Mucosa of descending colon (tissue), 3 donors: ENCODE results near the gene OR6C2. TPM values are rescaled to one million over a fixed set of nuclear protein-coding genes. Genes with fewer than 3 reads are reported as not detected.
"Not testable (repeated sequence)": the region's sequence is repeated elsewhere in the genome, so short reads cannot be mapped to it uniquely, and the experiment has no call there.

Experiments used
- ATAC-seq: fragments of 200-7000 bp; cut with Tn5 transposase; one replicate; pipeline ENCODE4 v1.9.1; 2020; ENCODE audit warnings: mild to moderate bottlenecking, moderate library complexity
- DNase-seq, 3 donors: peaks; one replicate each; pipeline ENCODE4 v3.0.0-alpha.2; 2020
- H3K36me3 ChIP-seq: fragments of 200-600 bp; one replicate; pipeline ENCODE4 v1.8.0; 2021; ENCODE audit warnings: low read depth, mild to moderate bottlenecking
- H3K4me1 ChIP-seq: fragments of 200-600 bp; one replicate; pipeline ENCODE4 v1.8.0; 2021; ENCODE audit warnings: low read depth, mild to moderate bottlenecking
- H3K4me3 ChIP-seq: fragments of 200-600 bp; one replicate; pipeline ENCODE4 v1.8.0; 2021; ENCODE audit warnings: mild to moderate bottlenecking
- H3K9me3 ChIP-seq: fragments of 200-600 bp; one replicate; pipeline ENCODE4 v1.8.0; 2021; ENCODE audit warnings: mild to moderate bottlenecking
- CTCF ChIP-seq: fragments of 200-600 bp; IDR thresholded peaks from one replicate; pipeline ENCODE4 v1.8.0; 2022; ENCODE audit warnings: antibody characterized with exemption, mild to moderate bottlenecking
- intact Hi-C, 2 donors: fragments of 100-400 bp; cut with DNase I in 1 of 2; cut with micrococcal nuclease in 1 of 2; formaldehyde crosslinking; loops; one replicate each; pipeline versions ENCODE4 v1.11.0 to v1.11.1; 2022; cut with DNase I, micrococcal nuclease
- total RNA-seq, 3 donors: library from RNA; stranded (reverse); fragmentation: NEBNext Ultra II Directional in 2 of 3; extraction: Animal tissue kit (Norgen Biotek cat#: 25700) in 2 of 3; gene quantifications; one replicate each; pipeline versions ENCODE4 v1.2.1 to v1.2.4, GENCODE V29; 2021 to 2023
- donor health status: DM: no; HTN: no; CAD: no; lungs with moderate emphysema.
- donor health status: DM: no; HTN: no; CAD: no.
- donor health status: DM: no; HTN: yes; CAD: no.

OR6C2 gene
- total RNA-seq, 3 donors from 2014 or later: not detected

DNA sequence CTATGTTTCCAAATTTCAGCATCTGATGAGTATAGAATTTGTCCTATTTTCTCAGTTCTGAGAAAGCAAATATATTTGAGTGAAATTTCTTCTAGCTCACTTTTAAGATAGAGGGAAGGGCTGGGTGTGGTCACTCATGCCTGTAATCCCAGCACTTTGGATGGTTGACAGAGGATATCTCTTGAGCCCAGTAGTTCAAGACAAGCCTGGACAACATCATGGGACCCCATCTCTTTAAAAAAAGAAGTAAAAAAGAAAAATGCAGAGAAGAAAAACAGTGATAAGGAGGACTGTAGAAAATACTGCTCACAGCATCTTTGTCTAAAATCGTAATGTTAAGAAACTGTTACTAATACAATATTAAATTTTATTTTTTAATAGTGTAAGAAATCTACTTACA is 28.4 kb downstream of the OR6C2 start:
- Histone ChIP-seq H3K4me1 (no peaks in the 10 kb centered on the region), H3K4me3 (no peak overlapping the region), H3K9me3 (no peaks in the 10 kb centered on the region), H3K36me3 (no peaks in the 10 kb centered on the region)
- TF ChIP-seq CTCF: no peak
- ATAC-seq: no peak
- intact Hi-C loops: no loop called here
- DNase-seq: no peak

DNA sequence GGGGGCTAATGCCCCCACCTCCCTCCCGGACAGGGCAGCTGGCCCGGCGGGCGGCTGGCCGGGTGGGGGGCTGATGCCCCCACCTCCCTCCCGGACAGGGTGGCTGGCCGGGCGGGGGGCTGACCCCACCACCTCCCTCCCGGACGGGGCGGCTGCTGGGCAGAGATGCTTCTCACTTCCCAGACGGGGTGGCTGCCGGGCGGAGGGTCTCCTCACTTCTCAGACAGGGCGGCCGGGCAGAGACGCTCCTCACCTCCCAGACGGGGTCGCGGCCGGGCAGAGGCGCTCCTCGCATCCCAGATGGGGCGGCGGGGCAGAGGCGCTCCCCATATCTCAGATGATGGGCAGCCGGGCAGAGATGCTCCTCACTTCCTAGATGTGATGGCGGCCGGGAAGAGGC is 35.3 kb downstream of the OR6C2 start:
- H3K4me3 ChIP-seq, H3K9me3 ChIP-seq, intact Hi-C loops, H3K4me1 ChIP-seq, ATAC-seq, H3K36me3 ChIP-seq: not testable (repeated sequence)
- DNase-seq: peak in 1 of 3 donors; percentile 26

DNA sequence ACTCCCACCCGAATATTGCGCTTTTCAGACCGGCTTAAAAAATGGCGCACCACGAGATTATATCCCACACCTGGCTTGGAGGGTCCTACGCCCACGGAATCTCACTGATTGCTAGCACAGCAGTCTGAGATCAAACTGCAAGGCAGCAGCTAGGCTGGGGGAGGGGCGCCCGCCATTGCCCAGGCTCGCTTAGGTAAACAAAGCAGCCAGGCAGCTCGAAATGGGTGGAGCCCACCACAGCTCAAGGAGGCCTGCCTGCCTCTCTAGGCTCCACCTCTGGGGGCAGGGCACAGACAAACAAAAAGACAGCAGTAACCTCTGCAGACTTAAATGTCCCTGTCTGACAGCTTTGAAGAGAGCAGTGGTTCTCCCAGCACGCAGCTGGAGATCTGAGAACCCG is 40.4 kb downstream of the OR6C2 start:
- H3K9me3 ChIP-seq, intact Hi-C loops, H3K36me3 ChIP-seq, H3K4me1 ChIP-seq, ATAC-seq, H3K4me3 ChIP-seq, DNase-seq: not testable (repeated sequence)

DNA sequence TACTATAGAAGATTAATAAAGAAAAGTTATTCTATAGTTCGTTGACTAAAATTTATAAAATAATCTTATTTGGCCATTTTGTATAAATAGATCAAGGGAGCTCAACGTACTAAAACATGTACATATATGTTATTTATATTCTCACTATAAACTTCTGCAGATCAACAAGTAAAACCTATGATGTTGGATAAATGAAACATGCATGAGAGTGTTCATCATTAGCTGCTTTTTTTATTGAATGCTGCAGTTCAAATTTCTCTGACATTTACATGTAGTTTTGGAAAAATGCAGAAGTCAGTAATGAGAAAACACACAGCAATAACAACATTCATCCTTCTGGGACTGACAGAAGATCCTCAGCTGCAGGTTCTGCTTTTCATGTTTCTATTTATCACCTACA is 48.2 kb downstream of the OR6C2 start, which contains the start of gene OR6C68:
Gene OR6C68, plus strand, starts transcription at position 301 of the 400 bp plus-strand sequence. Its CDS starts 0 bp downstream, at position 301.
- Histone ChIP-seq H3K36me3 (no peaks in the 10 kb centered on the region), H3K4me3 (no peak within 1 kb of the TSS), H3K9me3 (no peaks in the 10 kb centered on the region), H3K4me1 (no peaks in the 10 kb centered on the region)
- TF ChIP-seq CTCF: no peak
- intact Hi-C loops: no loop called here
- no peak for DNase-seq
- ATAC-seq: no peak

DNA sequence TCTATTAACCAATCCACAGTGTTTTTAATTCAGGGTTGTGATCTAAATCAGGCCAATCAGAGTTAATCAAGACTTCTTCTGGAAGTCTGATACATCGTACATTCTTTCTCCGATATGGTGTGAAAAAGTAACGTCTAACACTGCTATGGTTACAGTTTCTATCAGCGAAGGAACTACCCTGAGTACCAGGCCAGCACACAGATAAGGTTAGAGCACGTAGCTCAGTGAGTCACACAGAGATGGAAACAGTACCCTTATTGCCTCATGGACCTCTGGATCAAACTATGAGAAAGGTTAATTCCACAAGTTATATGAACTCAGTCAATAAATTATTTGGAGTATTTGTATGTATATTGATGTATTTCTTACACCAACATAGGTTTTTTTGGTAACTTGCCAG is 51.6 kb downstream of the OR6C2 start:
- no peak for ATAC-seq
- no peak for TF ChIP-seq CTCF

GRCh38 chr12:55499231-55499630 is 55.4 kb downstream of the OR6C2 start:
- TF ChIP-seq CTCF: no peak
- intact Hi-C loops: no loop called here
- no peak overlapping the region for H3K4me3 ChIP-seq
- ATAC-seq: peak; percentile 7
- no peaks in the 10 kb centered on the region for H3K36me3 ChIP-seq
- DNase-seq: no peak
- H3K4me1 ChIP-seq: peaks cover 3% of the 10 kb centered on the region
- no peaks in the 10 kb centered on the region for H3K9me3 ChIP-seq

More for the DNA sequence above, 51.6 kb downstream of the OR6C2 start:
- DNase-seq: no peak
- peaks cover 3% of the 10 kb centered on the region for H3K4me1 ChIP-seq
- intact Hi-C loops: no loop called here
- H3K36me3 ChIP-seq: no peaks in the 10 kb centered on the region
- H3K9me3 ChIP-seq: no peaks in the 10 kb centered on the region
- H3K4me3 ChIP-seq: no peak overlapping the region

DNA sequence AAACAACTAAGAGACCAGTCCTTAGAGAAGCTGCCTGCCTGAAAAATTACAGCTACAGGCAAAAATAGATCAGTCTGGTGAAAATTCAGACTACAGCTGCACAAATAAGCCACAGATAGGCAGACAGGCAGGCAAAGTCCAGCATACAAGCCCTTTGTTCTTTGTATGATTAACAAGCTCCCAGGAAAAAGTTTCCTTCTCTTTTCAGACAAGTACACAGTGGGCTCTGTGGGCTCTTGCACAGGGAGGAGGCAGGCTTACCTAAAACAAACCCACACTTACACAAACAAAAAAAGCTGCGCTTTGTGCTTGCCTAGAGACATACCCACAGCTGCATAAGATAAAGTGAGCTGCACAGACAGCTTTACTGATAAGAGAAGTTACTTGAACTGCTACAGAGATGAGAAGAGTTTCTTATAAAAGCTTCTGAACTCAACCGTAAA is 56.0 kb downstream of the OR6C2 start:
- peak; percentile 96 for ATAC-seq
- Histone ChIP-seq H3K4me3 (no peak overlapping the region), H3K9me3 (no peaks in the 10 kb centered on the region), H3K4me1 (peaks cover 3% of the 10 kb centered on the region), H3K36me3 (no peaks in the 10 kb centered on the region)
- intact Hi-C loops: no loop called here
- TF ChIP-seq CTCF: no peak
- DNase-seq: peak in 1 of 3 donors; percentile 12
